ENCODE measurements around the gene CALN1. TPM values are rescaled to one million over a fixed set of nuclear protein-coding genes. Genes with fewer than 3 reads are reported as not detected.

Gene CALN1
- total RNA-seq, 1 donor from 2014 or later, result not detected

- Mint-ChIP-seq H3K36me3 (ENCODE audit: low read depth, unreplicated experiment) (no peaks in the 10 kb centered on the region), H3K4me1 (ENCODE audit: low read depth, unreplicated experiment) (peaks cover 8% of the 10 kb centered on the region), H3K27ac (ENCODE audit: unreplicated experiment) (no peak overlapping the region), H3K27me3 (ENCODE audit: low read depth, unreplicated experiment) (no peaks in the 10 kb centered on the region), H3K4me3 (ENCODE audit: unreplicated experiment) (no peak overlapping the region), H3K9me3 (ENCODE audit: unreplicated experiment) (peaks cover 5% of the 10 kb centered on the region)
- DNase-seq (ENCODE audit: low read depth), result no peak
- Histone ChIP-seq H3K27me3 (ENCODE audit: insufficient read depth, low read length) (no peaks in the 10 kb centered on the region), H3K9ac (ENCODE audit: low read length) (no peak overlapping the region), H3K27ac (ENCODE audit: low read depth, low read length) (no peak overlapping the region), H2AFZ (ENCODE audit: low read depth, low read length) (no peak overlapping the region), H4K20me1 (ENCODE audit: insufficient read depth, low read length) (no peaks in the 10 kb centered on the region), H3K4me1 (ENCODE audit: insufficient read depth, low read length) (no peaks in the 10 kb centered on the region), H3K79me2 (ENCODE audit: insufficient read depth, low read length) (no peaks in the 10 kb centered on the region), H3K36me3 (ENCODE audit: insufficient read depth, low read length) (no peaks in the 10 kb centered on the region), H3K4me3 (ENCODE audit: insufficient read depth, low read depth, low read length) (no peak overlapping the region), H3K9me3 (ENCODE audit: insufficient read depth, low read depth, low read length) (no peaks in the 10 kb centered on the region), H3K4me2 (ENCODE audit: low read length) (no peak overlapping the region)
- no peak for TF ChIP-seq EZH2 (IDR thresholded peaks at IDR 0.05; ENCODE audit: insufficient read depth, low read length)
- peak; percentile 8 for TF ChIP-seq CTCF (IDR thresholded peaks at IDR 0.05; ENCODE audit: insufficient read depth, low read depth, low read length)
- FAIRE-seq, result no peak
These were observed 540.7 kb downstream of the CALN1 start for GRCh38 chr7:71871446-71871845.

GRCh38 chr7:71870812-71871211, 541.3 kb downstream of the CALN1 start:
- no peak overlapping the region for H2AFZ ChIP-seq (ENCODE audit: low read depth, low read length)
- Mint-ChIP-seq H3K36me3 (ENCODE audit: low read depth, unreplicated experiment) (no peaks in the 10 kb centered on the region), H3K4me3 (ENCODE audit: unreplicated experiment) (no peak overlapping the region), H3K27ac (ENCODE audit: unreplicated experiment) (no peak overlapping the region), H3K4me1 (ENCODE audit: low read depth, unreplicated experiment) (peaks cover 8% of the 10 kb centered on the region), H3K9me3 (ENCODE audit: unreplicated experiment) (peaks cover 5% of the 10 kb centered on the region), H3K27me3 (ENCODE audit: low read depth, unreplicated experiment) (no peaks in the 10 kb centered on the region)
- no peak overlapping the region for H3K4me3 ChIP-seq (ENCODE audit: insufficient read depth, low read depth, low read length)
- no peak overlapping the region for H3K27ac ChIP-seq (ENCODE audit: low read depth, low read length)
- H3K4me2 ChIP-seq (ENCODE audit: low read length), result no peak overlapping the region
- no peaks in the 10 kb centered on the region for H3K9me3 ChIP-seq (ENCODE audit: insufficient read depth, low read depth, low read length)
- H3K79me2 ChIP-seq (ENCODE audit: insufficient read depth, low read length), result no peaks in the 10 kb centered on the region
- DNase-seq (ENCODE audit: low read depth), result no peak
- H3K27me3 ChIP-seq (ENCODE audit: insufficient read depth, low read length), result no peaks in the 10 kb centered on the region
- no peak overlapping the region for H3K9ac ChIP-seq (ENCODE audit: low read length)
- no peaks in the 10 kb centered on the region for H4K20me1 ChIP-seq (ENCODE audit: insufficient read depth, low read length)
- FAIRE-seq, result no peak
- H3K36me3 ChIP-seq (ENCODE audit: insufficient read depth, low read length), result no peaks in the 10 kb centered on the region
- no peak for TF ChIP-seq CTCF (IDR thresholded peaks at IDR 0.05; ENCODE audit: insufficient read depth, low read depth, low read length)
- TF ChIP-seq EZH2 (IDR thresholded peaks at IDR 0.05; ENCODE audit: insufficient read depth, low read length), result no peak
- H3K4me1 ChIP-seq (ENCODE audit: insufficient read depth, low read length), result no peaks in the 10 kb centered on the region

- no peak for TF ChIP-seq CTCF (IDR thresholded peaks at IDR 0.05; ENCODE audit: insufficient read depth, low read depth, low read length)
- TF ChIP-seq EZH2 (IDR thresholded peaks at IDR 0.05; ENCODE audit: insufficient read depth, low read length), result no peak
- Mint-ChIP-seq H3K36me3 (ENCODE audit: low read depth, unreplicated experiment) (no peaks in the 10 kb centered on the region), H3K9me3 (ENCODE audit: unreplicated experiment) (peaks cover 3% of the 10 kb centered on the region)
These were observed 543.3 kb downstream of the CALN1 start for GRCh38 chr7:71868797-71869196.

More at GRCh38 chr7:71868797-71869196, 543.3 kb downstream of the CALN1 start:
- no peaks in the 10 kb centered on the region for H3K27me3 Mint-ChIP-seq (ENCODE audit: low read depth, unreplicated experiment)
- no peaks in the 10 kb centered on the region for H3K79me2 ChIP-seq (ENCODE audit: insufficient read depth, low read length)
- peak overlapping the region; percentile 92 for H3K27ac Mint-ChIP-seq (ENCODE audit: unreplicated experiment)
- no peaks in the 10 kb centered on the region for H3K9me3 ChIP-seq (ENCODE audit: insufficient read depth, low read depth, low read length)
- H3K4me3 Mint-ChIP-seq (ENCODE audit: unreplicated experiment), result peak overlapping the region; percentile 45
- H3K27ac ChIP-seq (ENCODE audit: low read depth, low read length), result peak overlapping the region; percentile 44
- peaks cover 8% of the 10 kb centered on the region for H3K4me1 Mint-ChIP-seq (ENCODE audit: low read depth, unreplicated experiment)
- FAIRE-seq (no peak), DNase-seq (ENCODE audit: low read depth) (peak; percentile 83)
- H3K4me1 ChIP-seq (ENCODE audit: insufficient read depth, low read length), result no peaks in the 10 kb centered on the region
- H3K4me2 ChIP-seq (ENCODE audit: low read length), result peak overlapping the region; percentile 40
- no peaks in the 10 kb centered on the region for H4K20me1 ChIP-seq (ENCODE audit: insufficient read depth, low read length)
- no peaks in the 10 kb centered on the region for H3K36me3 ChIP-seq (ENCODE audit: insufficient read depth, low read length)
- H3K9ac ChIP-seq (ENCODE audit: low read length), result no peak overlapping the region
- peak overlapping the region; percentile 55 for H2AFZ ChIP-seq (ENCODE audit: low read depth, low read length)
- H3K27me3 ChIP-seq (ENCODE audit: insufficient read depth, low read length), result no peaks in the 10 kb centered on the region
- H3K4me3 ChIP-seq (ENCODE audit: insufficient read depth, low read depth, low read length), result no peak overlapping the region

Measured in astrocyte (in vitro differentiated cells and primary cell).